K562 (cell line): ENCODE data around the gene DEDD. TPM values are rescaled to one million over a fixed set of nuclear protein-coding genes. Genes with fewer than 3 reads are reported as not detected.

ENCODE experiments used
- ARHGAP35 ChIP-seq: fragments of 450-650 bp; IDR thresholded peaks from 2 replicates; pipeline ENCODE4 v1.6.1; 2018; ENCODE audit not compliant: partially characterized antibody
- CBX1 ChIP-seq: sonication (generic); IDR thresholded peaks from 2 replicates; pipeline ENCODE4 v1.6.1; 2016; ENCODE audit warnings: antibody characterized with exemption, low read depth, mild to moderate bottlenecking
- CHD2 ChIP-seq: IDR thresholded peaks from 2 replicates; pipeline ENCODE4 v1.6.1; 2011; ENCODE audit warnings: low read depth, low read length
- CREM ChIP-seq: IDR thresholded peaks from 2 replicates; pipeline ENCODE4 v1.6.1; 2014; ENCODE audit warnings: antibody characterized with exemption, low read depth
- EP300 ChIP-seq: IDR thresholded peaks from 2 replicates; pipeline ENCODE4 v1.6.1; 2012; ENCODE audit warnings: low read length, improper control_type of control experiment
- HDAC3 ChIP-seq: fragments of 450-650 bp; IDR thresholded peaks from 2 replicates; pipeline ENCODE4 v1.6.1; 2018; ENCODE audit warnings: borderline replicate concordance, mild to moderate bottlenecking, moderate library complexity; ENCODE audit not compliant: partially characterized antibody
- HMG20B ChIP-seq: fragments of 250-450 bp; sonication (Bioruptor Pico); IDR thresholded peaks from 2 replicates; pipeline ENCODE4 v1.5.0; 2021; ENCODE audit warnings: mild to moderate bottlenecking
- HOMEZ ChIP-seq: fragments of 250-450 bp; sonication (Bioruptor Pico); IDR thresholded peaks from 2 replicates; pipeline ENCODE4 v1.4.0; 2020; ENCODE audit warnings: mild to moderate bottlenecking, moderate library complexity
- NBN ChIP-seq: fragments of 450-650 bp; IDR thresholded peaks from 2 replicates; pipeline ENCODE4 v1.6.1; 2016; ENCODE audit warnings: low read depth, mild to moderate bottlenecking
- NCOA4 ChIP-seq: fragments of 450-650 bp; IDR thresholded peaks from 2 replicates; pipeline ENCODE4 v1.6.1; 2018; ENCODE audit warnings: mild to moderate bottlenecking; ENCODE audit not compliant: partially characterized antibody
- STAG1 ChIP-seq: sonication (generic); formaldehyde crosslinking; IDR thresholded peaks from 2 replicates; pipeline ENCODE4 v1.5.0; 2020; ENCODE audit warnings: missing genetic modification reagents, borderline replicate concordance
- ZC3H8 ChIP-seq: fragments of 450-650 bp; IDR thresholded peaks from 2 replicates; pipeline ENCODE4 v1.6.1; 2017
- ZNF263 ChIP-seq: sonication (generic); formaldehyde crosslinking; IDR thresholded peaks from 2 replicates; pipeline ENCODE4 v1.8.0; 2022; ENCODE audit warnings: mild to moderate bottlenecking, missing genetic modification reagents, borderline replicate concordance
- ZNF354B ChIP-seq: fragments of 250-450 bp; sonication (Bioruptor Pico); IDR thresholded peaks from 2 replicates; pipeline ENCODE4 v1.4.0; 2020
- ZNF431 ChIP-seq: sonication (generic); formaldehyde crosslinking; IDR thresholded peaks from 2 replicates; pipeline ENCODE4 v1.8.0; 2022; ENCODE audit warnings: mild to moderate bottlenecking, missing genetic modification reagents
- ZNF780A ChIP-seq: fragments of 250-450 bp; sonication (Bioruptor Pico); IDR thresholded peaks from 2 replicates; pipeline ENCODE4 v1.5.0; 2021; ENCODE audit warnings: mild to moderate bottlenecking
- ZZZ3 ChIP-seq: fragments of 450-650 bp; IDR thresholded peaks from 2 replicates; pipeline ENCODE4 v1.6.1; 2016; ENCODE audit warnings: antibody characterized with exemption, mild to moderate bottlenecking, moderate library complexity
- polyA plus RNA-seq, 8 experiments: library from polyadenylated mRNA; depleted of rRNA in 4 of 8; stranded (reverse) in 5 of 8; unstranded in 3 of 8; fragments of >200 nt; fragmentation: Nextera tagmentation in 2 of 8; fragmentation: Illumina TruSeq in 1 of 8; extraction: Ambion mirVana in 2 of 8; extraction: Trizol in 1 of 8; gene quantifications; 2 replicates each; pipeline versions ENCODE4 v1.2.1 to v1.2.3, GENCODE V29; 2011 to 2014; ENCODE audit warnings: inconsistent platforms in 1 of 8, missing spikeins in 1 of 8
- total RNA-seq, 7 experiments: library from RNA; depleted of rRNA in 6 of 7; stranded (reverse); fragments of >200 nt in 6 of 7; fragmentation: Illumina TruSeq in 2 of 7; extraction: Trizol in 2 of 7; gene quantifications; 2 replicates each; pipeline versions ENCODE4 v1.2.1 to v1.2.3, GENCODE V29; 2011 to 2021; ENCODE audit warnings: low replicate concordance in 1 of 7
- TF ChIP-seq, protein P1 (sequence below): fragments of 250-450 bp; sonication (Bioruptor Pico); IDR thresholded peaks from 2 replicates; pipeline ENCODE4 v1.8.0; 2022; ENCODE audit warnings: moderate library complexity, mild to moderate bottlenecking, inconsistent platforms
- TF ChIP-seq, protein P2 (sequence below): sonication (generic); formaldehyde crosslinking; IDR thresholded peaks from 2 replicates; pipeline ENCODE4 v1.8.0; 2023; ENCODE audit warnings: missing genetic modification reagents, mild to moderate bottlenecking, borderline replicate concordance

Gene DEDD
- total and polyA plus RNA-seq, 9 of the 15 experiments (the other 6 are each of a cell fraction or from before 2014, with no cell fraction given): 11.6 to 41.0 (median 16.8) TPM

DNA sequence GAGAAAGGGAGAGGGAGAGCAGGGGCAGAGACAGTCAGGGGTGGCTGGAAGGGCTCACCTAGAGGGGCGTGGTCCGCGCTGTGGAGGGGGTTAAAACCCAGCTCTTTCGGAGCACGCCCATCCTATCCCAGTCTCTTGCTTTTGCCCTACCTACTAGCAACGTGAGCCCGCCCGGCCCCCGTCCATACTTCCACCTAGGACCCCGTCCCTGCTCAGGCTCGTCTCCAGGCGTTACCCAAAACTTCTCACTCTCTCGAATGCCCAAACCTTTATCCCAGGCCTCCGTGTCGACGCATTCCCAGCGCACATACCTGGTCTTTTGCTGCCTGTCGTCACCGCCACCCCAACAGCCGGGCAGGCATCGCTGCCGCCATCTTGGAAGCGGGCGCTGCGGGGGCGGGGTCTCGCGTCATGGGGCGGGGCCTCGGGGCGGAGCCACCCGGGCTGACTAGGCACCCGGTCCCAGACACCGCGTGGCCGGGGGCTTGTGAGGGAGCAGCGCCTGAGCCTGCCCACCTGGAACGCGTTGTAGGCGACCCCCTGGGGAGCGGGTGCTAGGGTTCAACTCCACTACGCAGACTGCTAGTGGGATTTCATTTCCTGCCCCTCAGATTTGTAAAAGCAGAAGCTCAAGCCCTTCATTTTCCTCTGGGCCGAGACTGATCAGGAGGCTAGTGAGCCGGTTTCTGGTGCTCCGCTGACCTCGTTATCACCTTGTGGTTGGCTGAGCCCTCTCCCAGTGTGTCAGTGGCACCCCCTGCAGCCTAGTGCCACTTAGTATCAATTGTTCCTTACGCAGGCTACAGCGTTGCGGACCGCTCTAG is 44.9 kb upstream of the DEDD start, which contains the start of gene B4GALT3 (continued):
- TF ChIP-seq HOMEZ (CRISPR knock-in tag): no peak
- TF ChIP-seq CBX1: peak; percentile 89
- peak; percentile 89 for TF ChIP-seq CREM
- TF ChIP-seq, protein P1, sequence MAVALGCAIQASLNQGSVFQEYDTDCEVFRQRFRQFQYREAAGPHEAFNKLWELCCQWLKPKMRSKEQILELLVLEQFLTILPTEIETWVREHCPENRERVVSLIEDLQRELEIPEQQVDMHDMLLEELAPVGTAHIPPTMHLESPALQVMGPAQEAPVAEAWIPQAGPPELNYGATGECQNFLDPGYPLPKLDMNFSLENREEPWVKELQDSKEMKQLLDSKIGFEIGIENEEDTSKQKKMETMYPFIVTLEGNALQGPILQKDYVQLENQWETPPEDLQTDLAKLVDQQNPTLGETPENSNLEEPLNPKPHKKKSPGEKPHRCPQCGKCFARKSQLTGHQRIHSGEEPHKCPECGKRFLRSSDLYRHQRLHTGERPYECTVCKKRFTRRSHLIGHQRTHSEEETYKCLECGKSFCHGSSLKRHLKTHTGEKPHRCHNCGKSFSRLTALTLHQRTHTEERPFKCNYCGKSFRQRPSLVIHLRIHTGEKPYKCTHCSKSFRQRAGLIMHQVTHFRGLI: no peak
- TF ChIP-seq NBN: peak; percentile 53; the same call in 1 of the 2 replicates
- TF ChIP-seq ZNF263 (CRISPR knock-in tag): peak; percentile 43; the same call in 1 of the 2 replicates
- TF ChIP-seq CHD2: no peak
- no peak for TF ChIP-seq NCOA4
- TF ChIP-seq ZNF780A (CRISPR knock-in tag): no peak
- no peak for TF ChIP-seq ZNF354B (CRISPR knock-in tag)
- no peak for TF ChIP-seq ZZZ3
- TF ChIP-seq HMG20B (CRISPR knock-in tag): no peak
- TF ChIP-seq, protein P2, sequence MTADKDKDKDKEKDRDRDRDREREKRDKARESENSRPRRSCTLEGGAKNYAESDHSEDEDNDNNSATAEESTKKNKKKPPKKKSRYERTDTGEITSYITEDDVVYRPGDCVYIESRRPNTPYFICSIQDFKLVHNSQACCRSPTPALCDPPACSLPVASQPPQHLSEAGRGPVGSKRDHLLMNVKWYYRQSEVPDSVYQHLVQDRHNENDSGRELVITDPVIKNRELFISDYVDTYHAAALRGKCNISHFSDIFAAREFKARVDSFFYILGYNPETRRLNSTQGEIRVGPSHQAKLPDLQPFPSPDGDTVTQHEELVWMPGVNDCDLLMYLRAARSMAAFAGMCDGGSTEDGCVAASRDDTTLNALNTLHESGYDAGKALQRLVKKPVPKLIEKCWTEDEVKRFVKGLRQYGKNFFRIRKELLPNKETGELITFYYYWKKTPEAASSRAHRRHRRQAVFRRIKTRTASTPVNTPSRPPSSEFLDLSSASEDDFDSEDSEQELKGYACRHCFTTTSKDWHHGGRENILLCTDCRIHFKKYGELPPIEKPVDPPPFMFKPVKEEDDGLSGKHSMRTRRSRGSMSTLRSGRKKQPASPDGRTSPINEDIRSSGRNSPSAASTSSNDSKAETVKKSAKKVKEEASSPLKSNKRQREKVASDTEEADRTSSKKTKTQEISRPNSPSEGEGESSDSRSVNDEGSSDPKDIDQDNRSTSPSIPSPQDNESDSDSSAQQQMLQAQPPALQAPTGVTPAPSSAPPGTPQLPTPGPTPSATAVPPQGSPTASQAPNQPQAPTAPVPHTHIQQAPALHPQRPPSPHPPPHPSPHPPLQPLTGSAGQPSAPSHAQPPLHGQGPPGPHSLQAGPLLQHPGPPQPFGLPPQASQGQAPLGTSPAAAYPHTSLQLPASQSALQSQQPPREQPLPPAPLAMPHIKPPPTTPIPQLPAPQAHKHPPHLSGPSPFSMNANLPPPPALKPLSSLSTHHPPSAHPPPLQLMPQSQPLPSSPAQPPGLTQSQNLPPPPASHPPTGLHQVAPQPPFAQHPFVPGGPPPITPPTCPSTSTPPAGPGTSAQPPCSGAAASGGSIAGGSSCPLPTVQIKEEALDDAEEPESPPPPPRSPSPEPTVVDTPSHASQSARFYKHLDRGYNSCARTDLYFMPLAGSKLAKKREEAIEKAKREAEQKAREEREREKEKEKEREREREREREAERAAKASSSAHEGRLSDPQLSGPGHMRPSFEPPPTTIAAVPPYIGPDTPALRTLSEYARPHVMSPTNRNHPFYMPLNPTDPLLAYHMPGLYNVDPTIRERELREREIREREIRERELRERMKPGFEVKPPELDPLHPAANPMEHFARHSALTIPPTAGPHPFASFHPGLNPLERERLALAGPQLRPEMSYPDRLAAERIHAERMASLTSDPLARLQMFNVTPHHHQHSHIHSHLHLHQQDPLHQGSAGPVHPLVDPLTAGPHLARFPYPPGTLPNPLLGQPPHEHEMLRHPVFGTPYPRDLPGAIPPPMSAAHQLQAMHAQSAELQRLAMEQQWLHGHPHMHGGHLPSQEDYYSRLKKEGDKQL (CRISPR knock-in tag): no peak
- 0 out of 2 replicates have a peak, but pooled peaks have one; percentile 3 for TF ChIP-seq STAG1 (CRISPR knock-in tag)
- no peak for TF ChIP-seq HDAC3
- TF ChIP-seq EP300: peak; percentile 61
- TF ChIP-seq ZC3H8: no peak
- no peak for TF ChIP-seq ARHGAP35
- 0 out of 2 replicates have a peak, but pooled peaks have one; percentile 60 for TF ChIP-seq ZNF431 (CRISPR knock-in tag)
